ENCODE results near the gene ZXDC.

ZXDC gene

DNA sequence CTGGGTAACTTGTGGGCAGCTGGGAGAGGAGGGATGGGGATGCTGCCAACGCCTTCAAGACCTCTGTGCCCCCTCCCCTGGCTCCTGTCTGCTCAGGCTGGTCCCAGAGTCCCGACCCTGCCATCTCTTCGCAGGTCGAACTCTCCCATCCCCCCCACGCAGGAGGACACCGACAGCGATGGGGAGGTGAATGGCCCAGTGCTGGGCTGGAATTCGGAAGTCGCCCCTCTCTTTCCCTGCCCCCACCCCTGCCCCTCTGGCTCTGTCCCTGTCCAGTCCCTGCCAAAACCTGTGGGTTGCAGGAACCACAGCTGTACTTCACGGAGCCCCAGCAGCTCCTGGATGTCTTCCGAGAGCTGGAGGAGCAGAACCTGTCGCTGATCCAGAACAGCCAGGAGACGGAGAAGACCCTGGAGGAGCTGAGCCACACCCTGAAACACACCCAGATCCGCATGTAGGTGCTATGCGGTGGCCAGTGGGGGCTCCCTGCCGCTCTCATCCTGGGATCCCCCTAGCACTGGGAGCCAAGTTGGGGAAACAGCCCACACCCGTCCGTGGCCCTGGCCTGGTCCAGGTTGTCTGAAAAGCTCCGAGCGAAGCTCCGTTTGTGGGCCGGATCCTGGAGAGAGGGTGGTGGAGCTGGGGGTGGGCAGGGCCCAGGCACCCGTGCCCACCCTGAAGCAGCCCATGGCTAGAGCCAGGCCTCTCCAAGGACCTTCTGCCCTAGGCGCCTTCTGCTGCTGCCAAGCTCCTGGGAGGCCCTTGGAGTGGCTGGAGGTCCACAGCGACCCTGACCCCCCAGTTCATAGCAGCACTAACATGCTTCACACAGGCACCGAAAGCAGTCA is 52.3 kb downstream of the ZXDC start:
- H3K27ac ChIP-seq (ENCODE audit: low read length), result no peak overlapping the region
- H3K9ac ChIP-seq (ENCODE audit: low read length), result no peak overlapping the region
- H3K27me3 ChIP-seq (ENCODE audit: control insufficient read depth, insufficient read depth, low read length), result no peaks in the 10 kb centered on the region
- no peak overlapping the region for H3K4me3 ChIP-seq (ENCODE audit: low read length)
- peaks cover 2% of the 10 kb centered on the region for H3K9me3 ChIP-seq (ENCODE audit: control insufficient read depth, low read depth, low read length)
- H3K36me3 ChIP-seq (ENCODE audit: control insufficient read depth, low read depth, low read length), result no peaks in the 10 kb centered on the region
- no peaks in the 10 kb centered on the region for H3K4me1 ChIP-seq (ENCODE audit: control insufficient read depth, low read depth, low read length)

DNA sequence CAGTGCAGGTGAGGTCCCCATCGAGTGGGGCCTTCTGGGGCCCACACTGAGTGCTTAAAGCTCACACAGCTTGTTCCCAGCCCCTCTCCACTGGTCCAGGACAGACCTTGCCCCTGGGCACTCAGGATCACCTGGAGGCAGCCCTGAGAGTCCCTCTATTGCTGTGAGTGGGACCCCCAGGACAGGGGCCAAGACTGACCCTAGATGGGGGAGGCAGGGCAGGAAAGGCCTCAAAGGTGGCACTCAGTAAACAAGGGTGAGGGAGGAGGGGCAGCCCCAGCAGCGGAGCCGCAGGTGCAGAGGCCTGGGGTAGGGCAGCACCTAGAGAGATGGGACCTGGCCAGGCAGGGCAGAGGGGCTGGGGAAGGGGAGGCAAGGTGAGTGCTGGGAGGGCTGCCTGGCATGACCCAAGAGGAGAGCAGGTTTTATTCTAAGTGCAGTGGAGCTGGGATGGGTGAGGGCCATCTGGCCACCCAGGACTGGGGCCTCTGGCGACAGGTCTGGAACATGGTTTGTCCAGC is 53.1 kb downstream of the ZXDC start:
- Histone ChIP-seq H3K27me3 (ENCODE audit: control insufficient read depth, insufficient read depth, low read length) (no peaks in the 10 kb centered on the region), H3K9me3 (ENCODE audit: control insufficient read depth, low read depth, low read length) (peaks cover 2% of the 10 kb centered on the region), H3K36me3 (ENCODE audit: control insufficient read depth, low read depth, low read length) (no peaks in the 10 kb centered on the region), H3K4me1 (ENCODE audit: control insufficient read depth, low read depth, low read length) (no peaks in the 10 kb centered on the region), H3K4me3 (ENCODE audit: low read length) (no peak overlapping the region), H3K27ac (ENCODE audit: low read length) (no peak overlapping the region), H3K9ac (ENCODE audit: low read length) (no peak overlapping the region)

DNA sequence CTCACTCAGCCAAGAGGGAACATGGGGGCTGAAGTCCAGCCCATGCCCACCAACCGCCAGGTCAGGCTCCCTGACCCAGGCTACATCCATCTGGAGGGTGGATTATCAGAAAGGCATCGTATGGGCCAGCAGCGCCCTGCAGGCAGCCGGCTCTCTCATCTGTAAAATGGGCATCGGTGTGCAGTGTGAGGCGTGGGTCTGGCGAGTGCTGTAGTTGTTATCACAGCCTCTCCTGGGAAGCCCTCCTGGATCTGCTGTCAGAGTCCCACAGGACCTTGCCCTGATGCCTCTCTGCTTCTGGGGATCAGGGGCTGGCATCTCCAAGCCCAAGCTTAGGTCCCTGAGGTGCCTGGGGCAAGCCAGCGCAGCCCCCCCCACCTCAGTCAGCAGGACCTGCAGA is 53.6 kb downstream of the ZXDC start:
- Histone ChIP-seq H3K9me3 (ENCODE audit: control insufficient read depth, low read depth, low read length) (peaks cover 2% of the 10 kb centered on the region), H3K27me3 (ENCODE audit: control insufficient read depth, insufficient read depth, low read length) (no peaks in the 10 kb centered on the region), H3K36me3 (ENCODE audit: control insufficient read depth, low read depth, low read length) (no peaks in the 10 kb centered on the region), H3K4me1 (ENCODE audit: control insufficient read depth, low read depth, low read length) (no peaks in the 10 kb centered on the region), H3K27ac (ENCODE audit: low read length) (no peak overlapping the region), H3K9ac (ENCODE audit: low read length) (no peak overlapping the region), H3K4me3 (ENCODE audit: low read length) (no peak overlapping the region)

DNA sequence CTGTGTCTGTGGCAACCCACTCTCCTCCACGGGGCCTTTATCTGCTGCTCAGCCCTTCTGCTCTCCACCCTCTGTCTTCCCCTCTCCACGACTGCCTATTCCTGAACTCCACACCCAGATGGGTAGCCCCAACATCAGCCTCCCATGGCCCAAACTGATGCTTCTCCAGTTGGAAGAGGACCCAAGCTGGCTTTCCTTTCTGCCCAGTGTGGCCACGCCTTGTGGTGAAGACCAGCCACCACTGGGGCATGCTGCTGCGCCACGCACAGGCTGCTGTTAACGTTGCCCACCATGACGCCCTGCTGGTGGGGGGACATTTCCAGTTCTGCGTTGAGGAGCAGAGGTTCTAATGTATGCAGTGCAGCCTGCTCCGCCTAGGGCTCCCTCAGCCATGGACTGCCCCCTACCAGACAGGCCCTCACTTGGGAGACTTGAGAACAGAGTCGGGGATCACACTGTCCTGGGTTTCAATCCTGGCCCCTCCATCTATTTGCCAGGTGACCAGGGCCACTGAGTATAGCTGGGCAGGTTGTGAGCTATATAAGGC is 54.0 kb downstream of the ZXDC start:
- Histone ChIP-seq H3K27me3 (ENCODE audit: control insufficient read depth, insufficient read depth, low read length) (no peaks in the 10 kb centered on the region), H3K9me3 (ENCODE audit: control insufficient read depth, low read depth, low read length) (no peaks in the 10 kb centered on the region), H3K27ac (ENCODE audit: low read length) (no peak overlapping the region), H3K36me3 (ENCODE audit: control insufficient read depth, low read depth, low read length) (no peaks in the 10 kb centered on the region), H3K4me3 (ENCODE audit: low read length) (no peak overlapping the region), H3K9ac (ENCODE audit: low read length) (no peak overlapping the region), H3K4me1 (ENCODE audit: control insufficient read depth, low read depth, low read length) (no peaks in the 10 kb centered on the region)

DNA sequence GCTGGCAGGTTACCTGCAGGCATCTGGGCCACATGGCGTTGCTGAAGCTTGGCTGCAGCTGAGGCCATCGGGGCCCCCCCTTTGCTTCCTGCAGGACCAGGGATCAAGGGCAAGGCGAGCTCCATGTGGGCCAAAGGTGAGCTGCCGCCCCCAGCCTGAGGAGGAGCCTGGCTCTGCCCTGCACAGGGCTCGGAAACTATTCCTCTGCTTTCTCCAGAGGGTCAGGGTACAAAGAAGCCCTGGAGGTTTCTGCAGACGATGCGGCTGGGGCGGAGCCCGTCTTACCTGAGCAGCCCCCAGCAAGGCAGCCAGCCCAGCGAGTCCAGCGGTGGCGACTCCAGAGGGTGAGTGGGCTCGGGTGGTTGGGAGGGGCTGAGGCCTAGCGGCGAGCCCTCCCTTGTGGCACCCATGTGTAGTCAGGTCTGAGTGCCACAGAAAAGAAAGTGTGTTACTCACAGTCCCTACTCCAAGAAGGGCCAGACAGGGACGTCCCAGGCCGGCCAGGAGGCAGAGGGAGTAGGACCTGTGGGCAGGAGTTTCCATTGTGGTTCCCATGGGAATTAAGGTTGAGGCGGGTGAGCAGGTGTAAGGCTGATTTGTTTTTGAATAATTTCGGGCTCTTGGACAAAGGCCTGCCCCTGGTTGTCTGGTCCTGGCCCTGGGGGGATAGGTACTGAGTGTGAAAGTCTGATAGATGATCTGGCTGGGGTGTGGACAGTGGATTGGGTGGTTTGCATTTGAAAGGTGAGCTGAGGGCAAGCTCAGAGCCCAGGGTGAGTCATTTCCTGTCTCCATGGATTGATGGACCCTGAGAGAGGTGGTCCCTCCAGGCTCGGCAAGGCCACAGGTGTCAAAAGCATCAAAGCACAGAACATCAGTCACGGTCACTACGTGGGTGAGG is 55.6 kb downstream of the ZXDC start:
- H3K9ac ChIP-seq (ENCODE audit: low read length), result no peak overlapping the region
- no peaks in the 10 kb centered on the region for H3K4me1 ChIP-seq (ENCODE audit: control insufficient read depth, low read depth, low read length)
- H3K27ac ChIP-seq (ENCODE audit: low read length), result no peak overlapping the region
- H3K9me3 ChIP-seq (ENCODE audit: control insufficient read depth, low read depth, low read length), result no peaks in the 10 kb centered on the region
- no peaks in the 10 kb centered on the region for H3K36me3 ChIP-seq (ENCODE audit: control insufficient read depth, low read depth, low read length)
- no peaks in the 10 kb centered on the region for H3K27me3 ChIP-seq (ENCODE audit: control insufficient read depth, insufficient read depth, low read length)
- H3K4me3 ChIP-seq (ENCODE audit: low read length), result no peak overlapping the region

DNA sequence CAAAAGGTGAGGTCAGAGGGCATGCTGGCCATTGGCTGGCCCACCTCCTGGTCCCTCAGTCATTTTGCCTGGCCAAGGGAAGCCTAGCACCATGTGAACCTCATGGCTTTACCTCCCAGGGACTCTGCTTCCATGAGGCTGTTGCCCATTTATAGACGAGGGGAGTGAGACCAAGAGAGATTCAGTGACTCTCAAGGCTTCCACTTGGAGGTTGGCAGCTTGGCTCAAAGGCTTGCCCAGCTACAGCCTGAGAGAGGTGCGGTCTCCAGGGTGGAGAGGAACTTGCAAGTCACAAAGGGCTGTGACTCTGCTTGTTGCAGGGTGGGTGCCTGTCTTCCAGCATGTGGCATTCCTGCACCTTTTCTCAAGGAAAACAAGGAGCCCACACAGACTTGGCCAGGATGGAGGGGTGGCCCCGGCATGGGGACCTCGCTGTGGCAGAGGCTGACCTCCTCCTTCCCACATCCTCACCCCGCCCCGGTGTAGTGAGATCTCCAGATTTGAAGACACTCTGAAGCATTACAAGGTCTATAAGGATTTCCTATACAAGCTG is 56.5 kb downstream of the ZXDC start:
- Histone ChIP-seq H3K9me3 (ENCODE audit: control insufficient read depth, low read depth, low read length) (no peaks in the 10 kb centered on the region), H3K4me3 (ENCODE audit: low read length) (no peak overlapping the region), H3K36me3 (ENCODE audit: control insufficient read depth, low read depth, low read length) (no peaks in the 10 kb centered on the region), H3K4me1 (ENCODE audit: control insufficient read depth, low read depth, low read length) (no peaks in the 10 kb centered on the region), H3K27ac (ENCODE audit: low read length) (no peak overlapping the region), H3K9ac (ENCODE audit: low read length) (no peak overlapping the region), H3K27me3 (ENCODE audit: control insufficient read depth, insufficient read depth, low read length) (no peaks in the 10 kb centered on the region)

DNA sequence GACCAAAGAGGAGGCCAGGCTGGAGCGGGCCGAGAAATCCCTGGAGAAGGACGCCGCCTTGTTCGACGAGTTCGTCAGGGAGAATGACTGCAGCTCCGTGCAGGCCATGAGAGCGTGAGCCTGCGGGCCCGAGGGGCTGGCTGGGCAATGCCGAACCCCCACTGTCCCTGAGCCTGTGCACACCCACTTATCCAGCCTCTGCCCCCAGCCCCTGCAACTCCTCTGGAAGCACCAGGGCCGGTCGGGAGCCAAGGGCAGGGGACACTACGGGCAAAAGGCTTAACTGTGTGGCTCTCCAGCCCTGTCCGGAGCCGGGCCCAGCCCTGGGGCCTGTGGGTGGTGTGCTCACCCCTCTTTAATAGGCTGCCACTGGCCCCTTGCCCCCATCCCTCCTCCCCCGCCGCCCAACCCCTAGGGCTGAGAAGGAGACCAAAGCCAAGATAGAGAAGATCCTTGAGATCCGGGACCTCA is 57.0 kb downstream of the ZXDC start:
- no peak overlapping the region for H3K4me3 ChIP-seq (ENCODE audit: low read length)
- H3K36me3 ChIP-seq (ENCODE audit: control insufficient read depth, low read depth, low read length), result no peaks in the 10 kb centered on the region
- no peak overlapping the region for H3K9ac ChIP-seq (ENCODE audit: low read length)
- H3K4me1 ChIP-seq (ENCODE audit: control insufficient read depth, low read depth, low read length), result no peaks in the 10 kb centered on the region
- no peaks in the 10 kb centered on the region for H3K27me3 ChIP-seq (ENCODE audit: control insufficient read depth, insufficient read depth, low read length)
- no peak overlapping the region for H3K27ac ChIP-seq (ENCODE audit: low read length)
- no peaks in the 10 kb centered on the region for H3K9me3 ChIP-seq (ENCODE audit: control insufficient read depth, low read depth, low read length)

DNA sequence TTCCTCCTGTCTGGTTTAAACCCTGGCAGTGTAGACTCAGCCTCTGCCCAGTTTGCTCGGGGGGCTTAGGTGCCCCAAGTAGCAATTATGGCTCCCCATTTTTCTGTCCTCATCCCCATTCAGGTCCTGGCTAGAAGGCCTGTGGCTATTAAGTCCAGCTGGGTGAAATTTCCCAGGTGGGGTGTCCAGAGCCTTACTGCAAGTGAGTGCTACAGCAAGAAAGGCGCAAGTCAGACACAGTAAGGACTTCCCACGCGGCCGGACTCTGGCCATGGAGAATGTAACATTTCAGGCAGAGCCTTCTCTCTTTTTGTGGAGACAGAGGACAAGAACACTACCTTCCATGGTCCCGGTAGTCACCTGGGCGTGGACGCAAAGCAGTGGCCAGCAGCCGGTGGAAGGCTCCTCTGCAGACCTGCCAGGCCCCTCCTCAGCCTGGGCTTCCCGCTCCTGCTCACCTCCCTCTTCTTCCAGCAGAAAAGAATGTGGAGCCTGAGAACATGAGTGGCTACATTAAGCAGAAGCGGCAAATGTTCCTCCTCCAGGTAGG is 57.6 kb downstream of the ZXDC start:
- Histone ChIP-seq H3K9ac (ENCODE audit: low read length) (no peak overlapping the region), H3K4me3 (ENCODE audit: low read length) (no peak overlapping the region), H3K27ac (ENCODE audit: low read length) (no peak overlapping the region), H3K27me3 (ENCODE audit: control insufficient read depth, insufficient read depth, low read length) (no peaks in the 10 kb centered on the region), H3K36me3 (ENCODE audit: control insufficient read depth, low read depth, low read length) (no peaks in the 10 kb centered on the region), H3K9me3 (ENCODE audit: control insufficient read depth, low read depth, low read length) (no peaks in the 10 kb centered on the region), H3K4me1 (ENCODE audit: control insufficient read depth, low read depth, low read length) (no peaks in the 10 kb centered on the region)

DNA sequence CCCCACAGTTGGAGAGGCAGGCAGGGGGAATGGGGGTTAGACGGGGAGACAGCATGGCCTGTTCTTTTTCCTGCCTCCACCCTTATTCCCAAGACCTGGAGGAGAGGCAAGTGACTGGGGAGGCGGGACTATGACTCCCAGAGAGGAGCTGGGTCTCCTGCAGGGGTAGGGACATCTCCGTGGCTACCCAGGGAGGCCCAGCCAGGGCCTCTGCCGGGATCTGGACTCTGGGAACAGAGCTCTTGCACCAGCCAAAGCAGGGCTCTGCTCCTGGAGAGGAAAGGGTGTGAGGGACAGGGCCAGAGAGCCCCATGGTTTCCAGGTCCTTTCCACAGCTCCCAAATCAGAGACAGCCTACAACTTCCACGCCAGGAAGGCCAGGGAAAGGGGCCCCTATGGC is 58.2 kb downstream of the ZXDC start:
- Histone ChIP-seq H3K9ac (ENCODE audit: low read length) (no peak overlapping the region), H3K27ac (ENCODE audit: low read length) (no peak overlapping the region), H3K27me3 (ENCODE audit: control insufficient read depth, insufficient read depth, low read length) (no peaks in the 10 kb centered on the region), H3K36me3 (ENCODE audit: control insufficient read depth, low read depth, low read length) (no peaks in the 10 kb centered on the region), H3K4me3 (ENCODE audit: low read length) (no peak overlapping the region), H3K4me1 (ENCODE audit: control insufficient read depth, low read depth, low read length) (no peaks in the 10 kb centered on the region), H3K9me3 (ENCODE audit: control insufficient read depth, low read depth, low read length) (no peaks in the 10 kb centered on the region)

DNA sequence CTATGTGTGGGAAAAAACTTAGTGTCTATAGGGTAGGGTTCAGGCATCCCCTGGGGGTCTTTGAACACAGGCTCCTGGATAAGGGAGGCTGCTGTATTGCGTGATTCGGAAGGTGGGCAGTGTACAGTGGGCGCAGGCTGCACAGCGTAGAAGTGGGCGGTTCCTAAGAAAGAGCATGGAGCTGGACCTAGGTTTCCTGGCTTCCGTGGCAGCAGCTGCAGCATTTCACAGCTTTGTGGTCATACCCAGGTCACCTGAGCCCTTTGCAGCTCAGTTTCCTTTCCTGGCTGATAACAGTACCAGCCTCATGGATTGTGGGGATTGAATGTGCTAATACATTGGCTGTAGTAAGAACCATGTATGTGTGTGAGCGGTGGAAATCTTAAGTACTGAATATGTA is 58.7 kb downstream of the ZXDC start:
- Histone ChIP-seq H3K9me3 (ENCODE audit: control insufficient read depth, low read depth, low read length) (no peaks in the 10 kb centered on the region), H3K4me3 (ENCODE audit: low read length) (no peak overlapping the region), H3K27ac (ENCODE audit: low read length) (no peak overlapping the region), H3K36me3 (ENCODE audit: control insufficient read depth, low read depth, low read length) (no peaks in the 10 kb centered on the region), H3K9ac (ENCODE audit: low read length) (no peak overlapping the region), H3K27me3 (ENCODE audit: control insufficient read depth, insufficient read depth, low read length) (no peaks in the 10 kb centered on the region), H3K4me1 (ENCODE audit: control insufficient read depth, low read depth, low read length) (no peaks in the 10 kb centered on the region)

Measured in iPS-18a (cell line).